HAP-1 (cell line): ENCODE measurements around the gene LRRC8D.

Experiments
- DNase-seq, 2 experiments: peaks; one replicate each; pipeline ENCODE4 v3.0.0-alpha.2; 2016 to 2020; ENCODE audit warnings: low spot score in 2 of 2
- H3K27me3 ChIP-seq: fragments of 250-450 bp; sonication (Bioruptor Pico); 2 replicates; pipeline ENCODE4 v1.5.1; 2020; ENCODE audit warnings: low read depth, mild to moderate bottlenecking, moderate library complexity
- H3K36me3 ChIP-seq: fragments of 250-450 bp; sonication (Bioruptor Pico); replicated peaks from 2 replicates; pipeline ENCODE4 v1.5.1; 2020; ENCODE audit warnings: mild to moderate bottlenecking
- H3K4me1 ChIP-seq: fragments of 250-450 bp; sonication (Bioruptor Pico); 2 replicates; pipeline ENCODE4 v1.5.1; 2020; ENCODE audit warnings: mild to moderate bottlenecking
- H3K4me3 ChIP-seq: fragments of 250-450 bp; sonication (Bioruptor Pico); 2 replicates; pipeline ENCODE4 v1.5.1; 2020; ENCODE audit warnings: mild to moderate bottlenecking, moderate library complexity
- H3K9me3 ChIP-seq: fragments of 250-450 bp; sonication (Bioruptor Pico); 2 replicates; pipeline ENCODE4 v1.5.1; 2020; ENCODE audit warnings: mild to moderate bottlenecking, moderate library complexity
- in situ Hi-C: fragments of 300-500 bp; cut with MboI; formaldehyde crosslinking; loops from 3 replicates; pipeline ENCODE4 v1.14.3; 2020; ENCODE audit warnings: low sequenced_read_pairs, inconsistent platforms, mixed read lengths

LRRC8D gene

DNA sequence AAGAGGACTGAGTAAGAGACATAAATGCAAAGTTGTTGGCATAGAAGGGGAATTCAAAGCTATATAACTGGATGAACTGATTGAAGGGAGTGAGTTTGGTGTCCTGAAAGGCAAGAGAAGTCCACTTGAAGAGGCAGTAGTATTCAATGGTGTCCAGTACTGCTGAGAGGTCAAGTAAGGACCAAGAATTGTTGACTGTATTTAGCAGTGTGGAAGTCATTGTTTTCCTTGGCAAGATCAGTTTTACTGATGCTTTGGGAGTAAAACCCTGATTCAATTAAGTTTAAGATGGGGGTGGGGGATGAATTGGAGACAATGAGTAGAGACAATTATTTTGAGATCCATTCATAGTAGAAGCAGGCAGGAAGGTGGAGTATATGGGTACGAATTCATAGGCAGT is 5.8 kb upstream of the LRRC8D start:
- no peak overlapping the region for H3K4me3 ChIP-seq
- in situ Hi-C loops: no loop called here
- DNase-seq: no peak
- peaks cover 15% of the 10 kb centered on the region for H3K4me1 ChIP-seq
- no peaks in the 10 kb centered on the region for H3K36me3 ChIP-seq
- H3K9me3 ChIP-seq: no peaks in the 10 kb centered on the region
- H3K27me3 ChIP-seq: no peaks in the 10 kb centered on the region

DNA sequence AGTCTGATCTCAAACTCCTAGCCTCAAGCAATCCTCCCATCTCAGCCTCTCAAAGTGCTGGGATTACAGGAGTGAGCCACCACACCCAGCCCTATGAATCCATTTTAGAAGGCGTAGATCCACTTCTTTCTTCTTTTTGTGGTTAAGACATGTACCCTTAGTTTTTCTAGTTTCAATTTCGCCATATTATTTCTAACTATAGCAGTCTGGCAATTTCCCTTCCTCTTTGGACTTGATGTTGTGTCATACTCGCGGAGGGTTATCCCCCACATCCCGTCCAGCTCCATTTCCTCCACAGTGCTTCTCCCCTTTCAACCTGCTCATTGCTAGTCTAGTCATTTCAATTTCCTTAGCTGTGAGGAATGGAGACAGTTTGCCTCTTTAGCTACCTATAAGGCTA is 5.2 kb upstream of the LRRC8D start:
- in situ Hi-C loops: no loop called here
- Histone ChIP-seq H3K36me3 (no peaks in the 10 kb centered on the region), H3K4me1 (peaks cover 17% of the 10 kb centered on the region), H3K27me3 (no peaks in the 10 kb centered on the region), H3K9me3 (no peaks in the 10 kb centered on the region), H3K4me3 (no peak overlapping the region)
- DNase-seq: no peak

DNA sequence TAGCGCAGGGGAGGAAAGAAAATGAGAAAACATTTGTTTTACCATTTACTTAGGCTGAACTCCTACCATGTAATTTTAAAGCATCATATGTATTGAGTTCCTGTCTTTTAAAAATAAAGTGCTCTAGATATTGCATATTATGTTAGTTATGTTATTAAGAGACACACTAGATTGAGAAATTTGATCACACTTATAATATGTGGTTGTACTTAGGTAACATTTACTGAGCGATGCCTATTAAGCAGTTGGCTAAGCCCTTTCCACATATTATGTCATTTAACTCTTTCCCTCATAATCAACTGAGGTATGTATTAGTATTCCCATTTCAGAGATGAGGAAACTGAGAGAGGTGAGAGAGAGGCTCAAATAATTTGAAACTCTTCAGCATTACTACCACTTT is 4.5 kb upstream of the LRRC8D start:
- Histone ChIP-seq H3K4me3 (no peak overlapping the region), H3K27me3 (no peaks in the 10 kb centered on the region), H3K4me1 (peaks cover 11% of the 10 kb centered on the region), H3K36me3 (no peaks in the 10 kb centered on the region), H3K9me3 (no peaks in the 10 kb centered on the region)
- DNase-seq: no peak
- in situ Hi-C loops: no loop called here

DNA sequence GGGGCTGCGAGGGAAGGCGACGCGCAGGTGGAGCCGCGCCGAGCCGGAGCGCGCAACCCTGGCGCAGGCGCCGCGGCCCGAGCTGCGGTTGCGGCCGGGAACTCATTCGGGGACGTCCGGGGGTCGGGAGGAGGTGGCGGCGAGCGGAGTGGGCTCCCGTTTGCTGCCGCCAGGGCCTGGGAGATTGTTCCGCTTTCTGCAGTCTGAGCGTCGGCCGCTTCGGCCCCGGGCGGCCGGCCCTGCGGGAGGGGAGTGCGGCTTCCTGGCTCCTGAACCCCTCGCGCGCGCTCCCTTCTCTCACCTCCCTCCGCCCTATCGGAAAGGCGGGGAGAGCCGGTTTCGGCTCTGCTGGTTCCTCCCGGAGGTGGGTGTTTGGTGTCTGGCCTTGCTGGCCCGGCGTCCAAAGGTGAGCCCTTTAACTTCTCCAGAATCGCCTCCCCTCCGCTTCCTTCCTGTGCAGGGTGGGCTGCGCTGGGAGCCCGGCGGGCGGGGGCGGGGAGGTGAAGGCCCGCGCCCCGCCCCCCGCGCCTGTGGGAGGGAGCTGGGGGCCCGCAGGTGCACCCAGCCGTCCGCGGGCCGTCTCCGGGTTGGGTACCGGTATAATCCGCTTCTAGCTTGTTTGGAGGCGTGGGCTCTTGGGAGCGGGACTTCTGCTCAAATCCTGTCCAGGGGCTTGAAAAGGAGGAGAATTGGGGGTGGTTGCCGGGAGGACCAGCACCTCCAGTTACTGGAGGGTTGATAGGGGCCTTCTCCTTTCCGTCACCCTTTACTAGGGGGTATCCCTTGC is 683 bp downstream of the LRRC8D start:
- peaks cover 22% of the 10 kb centered on the region for H3K36me3 ChIP-seq
- H3K27me3 ChIP-seq: no peaks in the 10 kb centered on the region
- no peaks in the 10 kb centered on the region for H3K9me3 ChIP-seq
- peaks cover 25% of the 10 kb centered on the region for H3K4me1 ChIP-seq
- in situ Hi-C loops: no loop called here
- peak overlapping the region; percentile 71 for H3K4me3 ChIP-seq
- peak; percentile 68 to 84 for DNase-seq

DNA sequence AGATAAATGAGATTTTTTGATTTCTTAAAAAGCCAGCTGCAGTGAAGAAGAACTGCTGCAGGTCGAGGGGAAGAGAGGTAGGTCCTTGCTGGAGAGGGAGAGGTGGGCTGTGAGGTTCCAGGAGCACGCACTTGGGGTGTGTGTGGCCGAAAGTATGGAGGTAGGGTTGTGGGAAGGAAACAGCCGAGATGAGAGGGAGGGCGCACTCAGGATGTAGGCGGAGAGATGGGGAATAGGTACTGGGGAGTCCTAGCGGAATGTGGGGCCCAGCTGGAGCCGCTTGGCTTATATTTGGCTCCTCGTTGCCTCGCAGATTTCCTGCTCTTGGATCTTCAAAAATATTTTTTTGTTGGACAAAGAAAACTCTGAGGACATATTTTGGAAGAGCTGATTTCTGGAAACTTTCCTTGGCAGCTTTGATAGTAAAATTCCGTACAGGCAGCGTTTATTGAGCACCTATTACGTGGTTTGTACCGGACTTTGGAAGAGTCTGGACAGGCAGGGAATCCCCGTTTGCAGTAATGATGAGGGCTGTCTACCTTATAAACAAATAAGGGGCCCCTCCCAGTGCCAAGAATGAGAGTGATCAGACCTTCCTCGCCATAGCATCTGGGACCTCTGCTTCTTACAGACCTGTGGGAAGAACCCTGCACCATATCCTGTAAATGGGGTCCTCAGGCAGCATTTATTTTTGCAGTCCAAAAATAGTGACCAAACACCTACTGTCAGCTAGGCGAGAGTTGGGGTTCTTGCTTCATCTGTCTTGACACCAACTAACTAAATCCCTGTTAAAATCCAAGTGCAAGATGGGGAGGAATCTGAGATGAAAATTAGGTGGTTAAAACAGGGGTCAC is 1.5 kb downstream of the LRRC8D start:
- H3K9me3 ChIP-seq: no peaks in the 10 kb centered on the region
- in situ Hi-C loops: no loop called here
- DNase-seq: peak; percentile 30 to 53
- H3K27me3 ChIP-seq: no peaks in the 10 kb centered on the region
- H3K4me3 ChIP-seq: peak overlapping the region; percentile 71
- H3K36me3 ChIP-seq: peaks cover 29% of the 10 kb centered on the region
- H3K4me1 ChIP-seq: peaks cover 25% of the 10 kb centered on the region

DNA sequence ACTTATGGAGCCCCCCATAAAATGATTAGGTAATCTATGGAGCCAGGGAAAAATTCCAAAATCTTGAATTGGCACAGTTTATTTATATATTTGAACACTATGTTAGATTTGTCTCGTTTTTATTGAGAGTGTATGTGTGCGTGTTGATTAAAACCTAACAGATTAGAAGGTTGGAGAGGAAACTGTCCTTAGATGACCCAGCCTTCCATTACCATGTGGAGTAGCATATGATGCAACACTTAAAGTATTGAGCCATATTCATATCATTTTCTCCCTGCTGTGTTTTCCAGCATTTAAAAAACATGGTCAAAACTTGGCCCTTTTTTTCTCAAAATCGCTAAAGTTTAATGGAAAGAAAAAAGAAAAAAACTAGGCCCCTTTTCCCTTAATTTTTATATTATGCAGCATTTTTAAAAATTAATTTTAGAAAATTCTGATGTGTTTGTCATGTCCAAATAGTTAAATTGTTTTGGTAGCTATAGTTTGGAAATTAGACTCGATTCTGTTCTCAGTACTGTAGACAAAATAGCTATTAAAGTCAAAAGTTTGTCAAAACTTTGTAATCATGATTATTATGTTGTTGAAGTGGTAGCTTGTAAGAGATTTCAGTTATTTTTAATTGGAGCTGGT is 2.3 kb downstream of the LRRC8D start:
- no peaks in the 10 kb centered on the region for H3K9me3 ChIP-seq
- H3K36me3 ChIP-seq: peaks cover 31% of the 10 kb centered on the region
- peak overlapping the region; percentile 71 for H3K4me3 ChIP-seq
- in situ Hi-C loops: no loop called here
- peaks cover 26% of the 10 kb centered on the region for H3K4me1 ChIP-seq
- DNase-seq: peak in 1 of 2 experiments; percentile 57
- no peaks in the 10 kb centered on the region for H3K27me3 ChIP-seq

DNA sequence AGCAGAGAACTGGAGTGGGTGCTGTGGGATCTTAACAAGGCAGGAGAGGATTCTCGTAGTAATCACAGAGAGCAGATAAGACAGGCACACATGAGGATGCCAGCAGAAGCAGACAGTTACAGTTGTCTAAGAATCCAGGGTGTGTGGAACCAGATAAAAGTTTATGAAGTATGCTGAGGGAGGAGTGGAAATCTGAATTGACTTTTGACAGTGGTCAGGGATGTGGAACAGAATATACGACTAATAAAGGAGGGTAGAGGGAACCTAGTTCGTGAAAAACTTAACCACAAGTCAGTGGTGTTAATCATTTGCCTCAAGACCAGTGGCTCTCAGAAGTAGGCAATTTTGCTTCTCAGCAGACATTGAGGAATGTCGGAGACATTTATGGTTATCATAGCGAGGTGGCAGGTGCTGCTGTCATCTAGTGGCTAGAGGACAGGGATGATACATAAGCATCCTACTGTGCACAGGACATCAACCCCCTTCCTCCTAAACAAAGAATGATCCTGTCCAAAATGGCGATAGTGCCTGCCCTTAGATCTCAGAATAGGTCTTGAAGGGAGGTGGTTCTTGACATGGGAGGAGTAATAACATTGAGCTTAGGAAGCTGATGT is 3.0 kb downstream of the LRRC8D start:
- Histone ChIP-seq H3K4me1 (peaks cover 31% of the 10 kb centered on the region), H3K4me3 (peak overlapping the region; percentile 71), H3K9me3 (no peaks in the 10 kb centered on the region), H3K36me3 (peaks cover 31% of the 10 kb centered on the region), H3K27me3 (no peaks in the 10 kb centered on the region)
- peak in 1 of 2 experiments; percentile 28 for DNase-seq
- in situ Hi-C loops: no loop called here

DNA sequence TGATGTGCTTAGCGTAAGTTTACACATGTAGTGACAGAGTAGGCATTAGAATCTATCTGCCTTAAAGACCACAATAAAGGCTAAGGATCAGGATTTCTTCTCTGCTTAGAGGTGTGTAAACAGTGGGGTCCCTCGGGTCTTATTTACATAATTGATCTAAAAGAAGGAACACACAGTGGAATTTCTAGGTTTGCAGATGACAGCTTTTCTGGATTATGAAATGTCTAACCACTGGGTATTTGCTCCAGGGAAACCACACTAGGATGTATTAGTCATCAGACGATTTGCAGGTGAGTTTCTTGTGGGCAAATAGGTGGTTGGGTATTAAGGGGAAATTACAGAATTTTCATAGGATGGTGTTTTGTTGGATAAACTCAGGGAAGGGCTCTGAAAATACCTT is 5.8 kb downstream of the LRRC8D start:
- Histone ChIP-seq H3K9me3 (no peaks in the 10 kb centered on the region), H3K27me3 (no peaks in the 10 kb centered on the region), H3K4me3 (no peak overlapping the region), H3K4me1 (peaks cover 39% of the 10 kb centered on the region), H3K36me3 (peaks cover 31% of the 10 kb centered on the region)
- in situ Hi-C loops: no loop called here
- DNase-seq: no peak

DNA sequence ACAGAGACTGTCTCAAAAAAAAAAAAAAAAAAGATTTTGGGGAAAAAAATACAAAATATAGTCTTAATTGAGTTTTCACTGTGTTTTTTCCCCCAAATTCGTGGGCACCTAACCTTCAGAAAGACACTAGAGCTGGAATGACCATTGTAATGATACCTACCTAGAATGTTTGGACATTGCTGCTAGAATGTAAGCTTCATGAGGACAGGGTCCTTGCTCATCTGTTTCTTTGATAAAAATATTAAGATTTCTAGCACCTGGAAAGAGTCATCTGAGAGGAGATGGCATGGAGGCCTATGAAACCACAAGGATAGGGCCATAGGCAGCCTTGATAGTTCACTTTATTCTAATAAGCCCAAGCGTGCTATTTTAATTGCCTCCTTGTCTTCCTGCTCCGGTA is 6.5 kb downstream of the LRRC8D start:
- DNase-seq: no peak
- H3K36me3 ChIP-seq: peaks cover 31% of the 10 kb centered on the region
- H3K9me3 ChIP-seq: no peaks in the 10 kb centered on the region
- H3K27me3 ChIP-seq: no peaks in the 10 kb centered on the region
- H3K4me1 ChIP-seq: peaks cover 47% of the 10 kb centered on the region
- no peak overlapping the region for H3K4me3 ChIP-seq
- in situ Hi-C loops: no loop called here

DNA sequence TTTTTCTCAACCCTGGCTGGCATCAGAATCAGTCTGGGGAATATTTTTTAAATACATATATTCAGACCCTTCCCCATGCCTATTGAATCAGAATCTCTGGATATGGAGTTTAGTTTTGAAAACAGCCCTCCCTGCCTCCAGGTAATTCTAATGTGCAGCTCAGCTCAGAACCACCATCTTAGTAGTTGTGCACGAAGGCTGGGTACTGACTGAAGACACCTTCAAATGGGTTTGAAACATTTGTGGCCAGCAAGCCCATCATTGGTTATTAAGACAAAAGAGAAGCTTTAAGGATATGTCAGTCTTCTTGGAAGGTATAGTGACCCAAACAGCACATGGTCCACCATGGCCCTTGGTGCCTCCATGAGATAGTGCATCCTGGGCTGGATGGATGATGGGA is 7.1 kb downstream of the LRRC8D start:
- in situ Hi-C loops: no loop called here
- peaks cover 34% of the 10 kb centered on the region for H3K36me3 ChIP-seq
- H3K9me3 ChIP-seq: no peaks in the 10 kb centered on the region
- no peak overlapping the region for H3K4me3 ChIP-seq
- H3K27me3 ChIP-seq: no peaks in the 10 kb centered on the region
- no peak for DNase-seq
- H3K4me1 ChIP-seq: peaks cover 52% of the 10 kb centered on the region

DNA sequence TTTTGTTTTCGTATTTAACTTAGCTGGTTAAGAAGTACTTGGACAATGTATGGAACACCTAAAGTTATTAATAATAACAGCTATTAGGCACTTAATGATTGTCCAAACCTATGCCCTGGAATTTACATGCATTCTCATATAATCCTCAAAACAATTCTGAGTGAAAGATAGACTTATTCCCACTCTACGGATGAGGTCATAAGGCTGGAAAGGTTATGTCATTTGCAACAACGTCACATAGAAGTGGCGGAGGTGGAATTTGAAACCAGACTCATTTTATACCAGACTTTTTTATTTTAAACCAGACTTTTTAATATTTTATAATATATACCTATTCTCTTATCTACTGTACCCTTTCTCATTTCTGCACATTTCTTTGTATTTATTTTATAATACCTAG is 8.4 kb downstream of the LRRC8D start:
- Histone ChIP-seq H3K9me3 (no peaks in the 10 kb centered on the region), H3K27me3 (no peaks in the 10 kb centered on the region), H3K4me1 (peaks cover 55% of the 10 kb centered on the region), H3K4me3 (no peak overlapping the region), H3K36me3 (peaks cover 32% of the 10 kb centered on the region)
- DNase-seq: no peak
- in situ Hi-C loops: no loop called here

DNA sequence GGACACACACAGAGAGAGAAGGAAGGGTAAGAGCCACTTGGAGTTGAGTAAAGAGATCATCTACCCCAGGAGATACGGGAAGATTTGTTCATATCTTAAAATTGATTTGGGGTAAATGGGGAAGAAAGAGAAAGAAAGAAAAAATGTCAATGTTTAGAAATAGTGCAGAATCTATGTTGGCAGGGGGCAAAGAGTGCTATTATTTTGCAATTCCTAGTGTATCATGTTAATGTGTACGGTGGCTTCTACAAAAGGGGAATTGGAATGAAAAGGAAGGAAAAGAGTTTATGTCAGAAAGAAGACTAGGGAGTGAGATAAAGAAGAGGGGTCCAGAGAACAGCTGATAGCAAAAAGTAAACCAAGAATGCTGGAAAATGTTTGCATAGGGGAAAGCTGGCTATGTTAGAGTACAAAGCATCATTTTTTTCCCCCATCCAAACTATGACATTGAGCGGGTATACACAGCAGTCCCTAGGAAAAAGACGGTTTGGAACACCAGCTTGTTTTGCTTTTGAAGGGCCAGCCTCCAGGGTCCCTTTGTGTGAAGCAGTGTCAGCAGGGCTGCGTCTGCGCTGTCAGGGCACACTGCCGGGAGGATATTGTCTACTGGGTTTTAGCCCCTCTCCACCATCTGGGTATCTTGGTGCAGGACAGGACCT is 10.8 kb downstream of the LRRC8D start:
- no peak overlapping the region for H3K4me3 ChIP-seq
- no peaks in the 10 kb centered on the region for H3K27me3 ChIP-seq
- H3K36me3 ChIP-seq: peaks cover 11% of the 10 kb centered on the region
- in situ Hi-C loops: no loop called here
- peak in 1 of 2 experiments; percentile 36 for DNase-seq
- H3K4me1 ChIP-seq: peaks cover 68% of the 10 kb centered on the region
- no peaks in the 10 kb centered on the region for H3K9me3 ChIP-seq

DNA sequence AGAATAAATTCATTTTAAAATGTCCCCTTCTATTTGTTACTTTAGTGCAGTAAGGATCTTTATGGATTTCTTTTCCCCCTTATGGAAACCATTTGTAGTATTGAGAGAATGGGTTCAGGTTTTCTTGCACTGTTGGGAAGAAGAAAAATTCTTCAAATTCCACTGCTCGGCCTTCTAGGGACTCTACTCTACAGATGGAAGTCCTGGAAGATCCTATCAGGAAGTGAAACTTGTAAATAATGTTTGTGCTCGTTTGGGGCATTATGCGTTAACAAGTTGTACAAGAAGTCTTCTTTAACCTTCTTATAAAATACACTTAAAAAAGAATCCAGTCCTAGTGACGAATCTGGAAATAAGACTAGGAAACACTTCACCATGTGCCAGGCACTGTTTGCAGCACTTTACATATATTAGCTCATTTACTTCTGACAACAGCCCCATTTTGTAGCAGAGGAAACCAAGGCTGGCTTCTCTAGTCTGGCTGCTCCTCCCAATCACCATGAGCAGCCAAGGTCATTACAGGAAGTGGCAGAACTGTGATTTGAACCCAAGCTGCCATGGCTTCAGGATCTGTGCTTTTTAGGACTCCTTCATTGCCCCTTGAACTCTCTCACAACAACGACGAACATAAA is 11.8 kb downstream of the LRRC8D start:
- peaks cover 2% of the 10 kb centered on the region; the same call in 1 of the 2 replicates for H3K36me3 ChIP-seq
- no peak for DNase-seq
- in situ Hi-C loops: no loop called here
- peaks cover 78% of the 10 kb centered on the region for H3K4me1 ChIP-seq
- H3K4me3 ChIP-seq: no peak overlapping the region
- H3K27me3 ChIP-seq: no peaks in the 10 kb centered on the region
- H3K9me3 ChIP-seq: no peaks in the 10 kb centered on the region
